ENCODE measurements around the gene ECM1. TPM values are rescaled to one million over a fixed set of nuclear protein-coding genes. Genes with fewer than 3 reads are reported as not detected.

ECM1 gene
- polyA plus RNA-seq, 1 experiment: 122 TPM

DNA sequence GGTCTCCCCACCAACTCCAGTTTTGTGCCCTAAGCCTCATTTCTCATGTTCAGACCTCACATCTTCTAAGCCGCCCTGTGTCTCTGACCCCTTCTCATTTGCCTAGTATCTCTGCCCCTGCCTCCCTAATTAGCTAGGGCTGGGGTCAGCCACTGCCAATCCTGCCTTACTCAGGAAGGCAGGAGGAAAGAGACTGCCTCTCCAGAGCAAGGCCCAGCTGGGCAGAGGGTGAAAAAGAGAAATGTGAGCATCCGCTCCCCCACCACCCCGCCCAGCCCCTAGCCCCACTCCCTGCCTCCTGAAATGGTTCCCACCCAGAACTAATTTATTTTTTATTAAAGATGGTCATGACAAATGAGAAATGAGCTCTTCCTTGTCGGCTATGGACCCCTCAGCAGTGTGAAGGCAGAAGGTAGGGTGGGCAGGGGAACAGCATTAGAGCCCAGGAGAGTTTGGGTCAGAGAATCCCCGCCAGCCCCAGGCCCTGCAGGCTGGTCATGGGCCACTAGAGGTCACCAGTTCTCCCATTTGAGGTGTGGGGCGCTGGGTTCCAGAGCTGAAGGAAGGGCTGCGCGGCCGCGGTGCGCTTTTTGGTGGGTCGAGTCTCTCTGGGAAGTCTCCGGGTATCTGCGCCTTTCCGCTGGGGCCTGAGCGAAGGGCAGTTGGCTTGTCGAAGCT, 52.8 kb downstream of the ECM1 start:
- H3K27ac ChIP-seq (ENCODE audit: low read depth, low read length): peak overlapping the region; percentile 100
- CTCF ChIA-PET: interaction anchor here (0.5 to 4.3 kb wide), 68 partner anchors 8 to 509 kb away, joined by 3 to 104 read pairs (median 4); partner anchors contain the start of genes ADAMTSL4, CTSK, CTXND2 and ENSA
- TF ChIP-seq, protein P1, sequence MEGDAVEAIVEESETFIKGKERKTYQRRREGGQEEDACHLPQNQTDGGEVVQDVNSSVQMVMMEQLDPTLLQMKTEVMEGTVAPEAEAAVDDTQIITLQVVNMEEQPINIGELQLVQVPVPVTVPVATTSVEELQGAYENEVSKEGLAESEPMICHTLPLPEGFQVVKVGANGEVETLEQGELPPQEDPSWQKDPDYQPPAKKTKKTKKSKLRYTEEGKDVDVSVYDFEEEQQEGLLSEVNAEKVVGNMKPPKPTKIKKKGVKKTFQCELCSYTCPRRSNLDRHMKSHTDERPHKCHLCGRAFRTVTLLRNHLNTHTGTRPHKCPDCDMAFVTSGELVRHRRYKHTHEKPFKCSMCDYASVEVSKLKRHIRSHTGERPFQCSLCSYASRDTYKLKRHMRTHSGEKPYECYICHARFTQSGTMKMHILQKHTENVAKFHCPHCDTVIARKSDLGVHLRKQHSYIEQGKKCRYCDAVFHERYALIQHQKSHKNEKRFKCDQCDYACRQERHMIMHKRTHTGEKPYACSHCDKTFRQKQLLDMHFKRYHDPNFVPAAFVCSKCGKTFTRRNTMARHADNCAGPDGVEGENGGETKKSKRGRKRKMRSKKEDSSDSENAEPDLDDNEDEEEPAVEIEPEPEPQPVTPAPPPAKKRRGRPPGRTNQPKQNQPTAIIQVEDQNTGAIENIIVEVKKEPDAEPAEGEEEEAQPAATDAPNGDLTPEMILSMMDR (IDR thresholded peaks at IDR 0.05; ENCODE audit: low read depth, low read length): peak; percentile 86
- H3K9me3 ChIP-seq (ENCODE audit: control insufficient read depth, insufficient read depth, low read length): no peaks in the 10 kb centered on the region; the same call in 1 of the 2 replicates
- POLR2A ChIA-PET: interaction anchor here (0.7 to 7.0 kb wide), 12 partner anchors 8 to 501 kb away, joined by 3 to 130 read pairs (median 4); partner anchors contain the start of gene MCL1
- H3K4me3 ChIP-seq (ENCODE audit: low read depth, low read length): peak overlapping the region; percentile 67
- no peaks in the 10 kb centered on the region for H3K27me3 ChIP-seq (ENCODE audit: control insufficient read depth, insufficient read depth, low read length)
- peak; percentile 60 for DNase-seq (ENCODE audit: low read depth, low spot score)

DNA sequence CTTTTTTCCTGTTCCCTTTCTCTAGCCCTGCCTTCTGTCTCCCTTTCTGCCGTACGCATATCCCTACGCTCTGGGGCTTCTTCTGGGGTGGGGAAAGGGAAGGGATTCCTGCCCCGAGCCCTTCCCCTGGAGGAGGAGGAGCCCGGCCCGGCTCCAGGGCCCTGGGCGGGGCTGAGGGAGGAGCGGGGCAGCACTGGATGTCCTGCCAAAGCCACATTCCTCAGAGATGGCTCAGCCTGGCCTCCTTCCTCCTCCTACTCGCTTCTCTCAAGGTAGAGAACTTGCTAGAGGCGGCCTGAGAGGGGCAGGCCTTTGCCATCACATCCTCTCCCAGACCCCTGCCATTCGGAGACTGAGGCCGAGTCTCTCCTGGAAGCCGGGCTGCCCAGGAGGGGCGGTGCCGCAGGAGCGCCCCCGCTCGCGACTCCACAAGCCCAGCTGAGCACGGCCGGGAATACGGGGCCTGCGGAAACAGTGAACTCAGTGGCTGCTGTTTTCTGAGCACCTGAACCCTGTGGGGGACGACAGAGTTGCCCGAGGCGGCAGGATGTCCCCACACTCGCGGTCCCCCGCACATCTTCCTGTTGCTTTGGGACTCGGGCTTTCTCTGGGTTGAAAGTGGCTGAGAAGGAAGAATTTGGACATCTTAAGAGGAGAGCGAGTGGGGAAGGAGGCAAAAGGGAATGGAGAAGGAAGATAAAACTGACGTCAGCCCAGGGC, 53.5 kb downstream of the ECM1 start:
- Histone ChIP-seq H3K27me3 (ENCODE audit: control insufficient read depth, insufficient read depth, low read length) (no peaks in the 10 kb centered on the region), H3K27ac (ENCODE audit: low read depth, low read length) (peak overlapping the region; percentile 100), H3K9me3 (ENCODE audit: control insufficient read depth, insufficient read depth, low read length) (no peaks in the 10 kb centered on the region; the same call in 1 of the 2 replicates), H3K4me3 (ENCODE audit: low read depth, low read length) (peak overlapping the region; percentile 67)
- TF ChIP-seq, protein P1 (IDR thresholded peaks at IDR 0.05; ENCODE audit: low read depth, low read length): peak; percentile 28
- DNase-seq (ENCODE audit: low read depth, low spot score): peak; percentile 97
- ChIA-PET CTCF (interaction anchor here (0.5 to 4.3 kb wide), 57 partner anchors 10 to 508 kb away, joined by 3 to 104 read pairs (median 5); partner anchors contain the start of genes ADAMTSL4, CTSK, CTXND2 and ENSA), POLR2A (interaction anchor here (0.6 to 7.0 kb wide), 19 partner anchors 9 to 985 kb away, joined by 3 to 130 read pairs (median 4); partner anchors contain the start of genes FALEC and MCL1)

DNA sequence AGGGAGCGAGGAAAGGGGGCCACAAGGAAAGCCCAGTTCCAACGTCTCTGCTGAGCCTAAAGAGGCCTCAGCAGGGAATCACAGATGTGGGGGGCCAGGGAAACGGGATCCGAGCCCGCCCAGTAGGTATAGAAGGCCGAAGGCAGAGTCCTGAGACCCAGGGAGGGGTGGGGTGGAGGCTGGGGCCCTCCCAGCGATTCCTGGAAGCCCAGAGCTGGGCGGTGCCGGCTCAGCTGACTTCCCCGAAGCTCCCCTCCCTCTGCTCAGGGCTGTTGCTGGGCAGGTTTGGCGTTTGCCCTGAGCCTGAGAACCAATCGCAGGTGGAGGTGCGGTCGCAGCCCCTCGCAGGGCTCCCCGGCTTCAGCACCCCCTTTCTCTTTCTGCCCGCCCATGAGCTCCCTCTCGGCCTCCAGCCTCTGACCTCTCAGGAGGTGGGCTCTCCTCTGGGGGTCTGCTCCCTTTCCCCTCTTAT, 54.1 kb downstream of the ECM1 start:
- TF ChIP-seq, protein P1 (IDR thresholded peaks at IDR 0.05; ENCODE audit: low read depth, low read length): no peak
- POLR2A ChIA-PET: interaction anchor here (0.6 to 7.0 kb wide), 13 partner anchors 9 to 984 kb away, joined by 3 to 130 read pairs (median 4); partner anchors contain the start of genes ENSA, FALEC and MCL1
- H3K9me3 ChIP-seq (ENCODE audit: control insufficient read depth, insufficient read depth, low read length): no peaks in the 10 kb centered on the region; the same call in 1 of the 2 replicates
- peak overlapping the region; percentile 67 for H3K4me3 ChIP-seq (ENCODE audit: low read depth, low read length)
- CTCF ChIA-PET: interaction anchor here (0.6 to 4.3 kb wide), 10 partner anchors 9 to 433 kb away, joined by 3 to 104 read pairs (median 14); partner anchors contain the start of genes ADAMTSL4 and MCL1
- H3K27me3 ChIP-seq (ENCODE audit: control insufficient read depth, insufficient read depth, low read length): no peaks in the 10 kb centered on the region
- DNase-seq (ENCODE audit: low read depth, low spot score): peak; percentile 81
- peak overlapping the region; percentile 100 for H3K27ac ChIP-seq (ENCODE audit: low read depth, low read length)

DNA sequence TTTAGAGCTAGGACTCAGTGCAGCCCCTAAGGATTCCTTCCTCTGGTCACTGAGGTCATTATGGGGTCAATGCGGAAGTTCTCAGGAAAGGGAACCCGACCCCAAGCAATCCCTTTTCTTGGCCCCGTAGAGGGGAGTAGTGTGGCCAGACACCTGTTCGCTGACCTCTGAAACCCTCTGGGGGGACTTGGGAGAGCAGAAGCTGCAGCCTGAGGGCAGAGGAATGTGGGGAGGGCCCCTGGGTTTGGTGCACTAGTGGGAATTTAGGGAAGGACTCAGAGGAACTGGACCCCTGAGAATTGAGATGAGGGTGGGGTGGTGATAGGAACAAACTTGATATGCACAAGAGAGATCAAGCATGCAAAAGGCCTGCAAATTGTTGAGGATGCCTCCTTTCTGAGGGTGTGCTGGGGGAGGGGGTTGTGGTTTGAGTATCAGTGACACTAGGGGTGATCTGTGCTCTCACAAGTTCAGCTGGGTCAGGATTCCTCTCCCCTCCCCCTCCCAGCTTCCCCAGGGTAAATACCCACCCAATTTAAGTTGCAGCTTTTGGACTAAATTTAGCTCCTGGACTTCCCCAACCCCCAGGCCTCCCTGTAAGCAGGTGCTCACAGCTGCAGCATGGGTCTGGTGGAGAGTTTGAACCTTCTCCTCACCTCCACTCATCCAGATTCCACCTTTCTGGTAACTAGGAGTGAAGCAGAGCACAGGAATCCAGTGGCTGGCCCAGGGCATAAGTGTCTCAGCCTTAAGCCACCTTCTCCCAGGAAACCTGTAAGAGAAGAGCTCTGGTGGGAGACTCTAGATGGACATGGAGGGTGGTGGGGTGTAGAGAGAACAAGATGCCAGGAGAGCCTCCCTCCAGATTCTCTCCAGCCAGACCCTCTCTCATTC, 54.8 kb downstream of the ECM1 start:
- Histone ChIP-seq H3K4me3 (ENCODE audit: low read depth, low read length) (peak overlapping the region; percentile 67), H3K27me3 (ENCODE audit: control insufficient read depth, insufficient read depth, low read length) (no peaks in the 10 kb centered on the region), H3K27ac (ENCODE audit: low read depth, low read length) (peak overlapping the region; percentile 100), H3K9me3 (ENCODE audit: control insufficient read depth, insufficient read depth, low read length) (no peaks in the 10 kb centered on the region; the same call in 1 of the 2 replicates)
- TF ChIP-seq, protein P1 (IDR thresholded peaks at IDR 0.05; ENCODE audit: low read depth, low read length): no peak
- ChIA-PET CTCF (interaction anchor here (0.6 to 4.3 kb wide), 6 partner anchors 14 to 433 kb away, joined by 3 to 104 read pairs (median 8); no protein-coding TSS in a partner anchor), POLR2A (interaction anchor here (0.9 to 7.0 kb wide), 10 partner anchors 8 to 443 kb away, joined by 3 to 130 read pairs (median 5); partner anchors contain the start of genes ENSA, FALEC and MCL1)
- DNase-seq (ENCODE audit: low read depth, low spot score): no peak

Small RNA genes within 50 kb of the gene (small RNA-seq; reads per million reads assigned to genes)
- not detected for gene MIR4257 (ENCODE audit: insufficient read length, low read depth)

Other genes starting within 250 kb of the ECM1 start
- gene APH1A, start 239.1 kb upstream of the ECM1 start, polyA plus RNA-seq (2011; rRNA removed): 117 and 121 TPM in 2 replicates
- 78.3 and 79.3 TPM in 2 replicates for gene C1orf54, start 235.3 kb upstream of the ECM1 start, polyA plus RNA-seq (2011; rRNA removed)
- gene CIART, start 225.6 kb upstream of the ECM1 start, polyA plus RNA-seq (2011; rRNA removed): 8.6 and 9.4 TPM in 2 replicates
- 65.2 and 71.0 TPM in 2 replicates for gene MRPS21, start 214.2 kb upstream of the ECM1 start, polyA plus RNA-seq (2011; rRNA removed)
- 33.8 and 35.9 TPM in 2 replicates for gene PRPF3, start 186.6 kb upstream of the ECM1 start, polyA plus RNA-seq (2011; rRNA removed)
- 17.1 and 19.7 TPM in 2 replicates for gene RPRD2, start 144.0 kb upstream of the ECM1 start, polyA plus RNA-seq (2011; rRNA removed)
- gene TARS2, start 20.7 kb upstream of the ECM1 start, polyA plus RNA-seq (2011; rRNA removed): 14.5 and 14.6 TPM in 2 replicates
- not detected in 2 replicates for gene FALEC, start 7.6 kb downstream of the ECM1 start, polyA plus RNA-seq (2011; rRNA removed)
- 4.2 and 4.9 TPM in 2 replicates for gene ADAMTSL4, start 41.3 kb downstream of the ECM1 start, polyA plus RNA-seq (2011; rRNA removed)
- 107 and 138 TPM in 2 replicates for gene MCL1, start 71.5 kb downstream of the ECM1 start, polyA plus RNA-seq (2011; rRNA removed)
- 40.7 and 53.7 TPM in 2 replicates for gene ENSA, start 121.5 kb downstream of the ECM1 start, polyA plus RNA-seq (2011; rRNA removed)
- 31.7 and 35.0 TPM in 2 replicates for gene GOLPH3L, start 189.0 kb downstream of the ECM1 start, polyA plus RNA-seq (2011; rRNA removed)
- gene HORMAD1, start 212.8 kb downstream of the ECM1 start, polyA plus RNA-seq (2011; rRNA removed): not detected in 2 replicates